Measurements from ENCODE around the gene PEPD. TPM values are rescaled to one million over a fixed set of nuclear protein-coding genes. Genes with fewer than 3 reads are reported as not detected.
"Not testable (repeated sequence)": the region's sequence is repeated elsewhere in the genome, so short reads cannot be mapped to it uniquely, and the experiment has no call there.

The PEPD gene
- total and polyA plus RNA-seq, 7 experiments from 2014 or later: 21.9 to 126 (median 24.6) TPM

- H3K27me3 Mint-ChIP-seq; H3K4me3 ChIP-seq (ENCODE audit: low read length); H3K27me3 ChIP-seq (ENCODE audit: control insufficient read depth in 2 of 2, insufficient read depth in 2 of 2, low read length in 2 of 2); POLR2A ChIA-PET; H3K9me3 Mint-ChIP-seq; H3K4me3 Mint-ChIP-seq; intact Hi-C loops (cut with micrococcal nuclease); H3K27ac Mint-ChIP-seq; H3K4me1 ChIP-seq (ENCODE audit: control insufficient read depth in 2 of 2, insufficient read depth in 2 of 2, low read length in 2 of 2); CTCF ChIA-PET; H3K9me3 ChIP-seq (ENCODE audit: control insufficient read depth in 2 of 3, low read length in 3 of 3); ATAC-seq; H3K27ac ChIP-seq (ENCODE audit: low read depth, low read length); DNase-seq; H3K4me1 Mint-ChIP-seq: not testable (repeated sequence)
- H3K36me3 ChIP-seq (ENCODE audit: control insufficient read depth in 2 of 3, insufficient read depth in 3 of 3, low read length in 3 of 3): peaks cover 0 to 14% (median 0%) of the 10 kb centered on the region in 3 experiments
- peaks cover 0 to 28% (median 7%) of the 10 kb centered on the region in 5 donors for H3K36me3 Mint-ChIP-seq
These were observed 31.0 kb downstream of the PEPD start for GRCh38 chr19:33490596-33490995.

- no peak overlapping the region for H3K4me3 ChIP-seq (ENCODE audit: low read length)
- Mint-ChIP-seq H3K9me3 (peaks cover 0 to 6% (median 0%) of the 10 kb centered on the region in 11 donors), H3K36me3 (peaks cover 0 to 31% (median 11%) of the 10 kb centered on the region in 5 donors), H3K4me3 (no peak overlapping the region), H3K27ac (no peak overlapping the region), H3K4me1 (peaks cover 0 to 2% (median 0%) of the 10 kb centered on the region in 7 donors), H3K27me3 (no peaks in the 10 kb centered on the region)
- H3K9me3 ChIP-seq (ENCODE audit: control insufficient read depth in 2 of 3, low read length in 3 of 3): no peaks in the 10 kb centered on the region
- no peak overlapping the region for H3K27ac ChIP-seq (ENCODE audit: low read depth, low read length)
- no peak for DNase-seq
- H3K27me3 ChIP-seq (ENCODE audit: control insufficient read depth in 2 of 2, insufficient read depth in 2 of 2, low read length in 2 of 2): no peaks in the 10 kb centered on the region
- ChIA-PET POLR2A (no interaction called here), CTCF (no interaction called here)
- H3K4me1 ChIP-seq (ENCODE audit: control insufficient read depth in 2 of 2, insufficient read depth in 2 of 2, low read length in 2 of 2): no peaks in the 10 kb centered on the region
- H3K36me3 ChIP-seq (ENCODE audit: control insufficient read depth in 2 of 3, insufficient read depth in 3 of 3, low read length in 3 of 3): peaks cover 0 to 14% (median 0%) of the 10 kb centered on the region in 3 experiments
- ATAC-seq: no peak
- intact Hi-C loops (cut with micrococcal nuclease): no loop called here
These were observed 31.5 kb downstream of the PEPD start for GRCh38 chr19:33490041-33490451.

- H3K4me1 Mint-ChIP-seq: peaks cover 0 to under 1% (median 0%) of the 10 kb centered on the region in 7 donors
- CTCF ChIA-PET: no interaction called here
- POLR2A ChIA-PET: no interaction called here
- no peak overlapping the region for H3K4me3 Mint-ChIP-seq
- Histone ChIP-seq H3K4me1 (ENCODE audit: control insufficient read depth in 2 of 2, insufficient read depth in 2 of 2, low read length in 2 of 2) (no peaks in the 10 kb centered on the region), H3K27ac (ENCODE audit: low read depth, low read length) (no peak overlapping the region), H3K4me3 (ENCODE audit: low read length) (no peak overlapping the region), H3K36me3 (ENCODE audit: control insufficient read depth in 2 of 3, insufficient read depth in 3 of 3, low read length in 3 of 3) (peaks cover 0 to 14% (median 0%) of the 10 kb centered on the region in 3 experiments), H3K27me3 (ENCODE audit: control insufficient read depth in 2 of 2, insufficient read depth in 2 of 2, low read length in 2 of 2) (no peaks in the 10 kb centered on the region), H3K9me3 (ENCODE audit: control insufficient read depth in 2 of 3, low read length in 3 of 3) (peaks cover 0 to 5% (median 0%) of the 10 kb centered on the region in 3 experiments)
- peaks cover 0 to 15% (median 6%) of the 10 kb centered on the region in 11 donors for H3K9me3 Mint-ChIP-seq
- intact Hi-C loops (cut with micrococcal nuclease): no loop called here
- no peak overlapping the region for H3K27ac Mint-ChIP-seq
- no peak for DNase-seq
- H3K27me3 Mint-ChIP-seq: no peaks in the 10 kb centered on the region
- ATAC-seq: no peak
- peaks cover 0 to 41% (median 21%) of the 10 kb centered on the region in 5 donors for H3K36me3 Mint-ChIP-seq
These were observed 32.8 kb downstream of the PEPD start for GRCh38 chr19:33488826-33489225.

- ChIA-PET POLR2A (no interaction called here), CTCF (no interaction called here)
- Histone ChIP-seq H3K4me3 (ENCODE audit: low read length) (no peak overlapping the region), H3K4me1 (ENCODE audit: control insufficient read depth in 2 of 2, insufficient read depth in 2 of 2, low read length in 2 of 2) (no peaks in the 10 kb centered on the region), H3K36me3 (ENCODE audit: control insufficient read depth in 2 of 3, insufficient read depth in 3 of 3, low read length in 3 of 3) (peaks cover 0 to 14% (median 0%) of the 10 kb centered on the region in 3 experiments), H3K27ac (ENCODE audit: low read depth, low read length) (no peak overlapping the region), H3K27me3 (ENCODE audit: control insufficient read depth in 2 of 2, insufficient read depth in 2 of 2, low read length in 2 of 2) (no peaks in the 10 kb centered on the region), H3K9me3 (ENCODE audit: control insufficient read depth in 2 of 3, low read length in 3 of 3) (peaks cover 0 to 6% (median 0%) of the 10 kb centered on the region in 3 experiments)
- Mint-ChIP-seq H3K9me3 (peaks cover 1 to 20% (median 6%) of the 10 kb centered on the region in 11 donors), H3K4me3 (no peak overlapping the region), H3K27me3 (no peaks in the 10 kb centered on the region), H3K4me1 (no peaks in the 10 kb centered on the region), H3K36me3 (peaks cover 0 to 46% (median 28%) of the 10 kb centered on the region in 5 donors), H3K27ac (peak overlapping the region in 1 of 9 donors; percentile 41)
- DNase-seq (no peak), ATAC-seq (no peak)
- intact Hi-C loops (cut with micrococcal nuclease): no loop called here
These were observed 33.4 kb downstream of the PEPD start for GRCh38 chr19:33487901-33488800.

GRCh38 chr19:33486936-33487811 lies 34.4 kb downstream of the PEPD start:
- ATAC-seq: no peak
- H3K27me3 ChIP-seq (ENCODE audit: control insufficient read depth in 2 of 2, insufficient read depth in 2 of 2, low read length in 2 of 2): no peaks in the 10 kb centered on the region
- H3K9me3 Mint-ChIP-seq: peaks cover 3 to 30% (median 9%) of the 10 kb centered on the region in 11 donors
- H3K27me3 Mint-ChIP-seq: no peaks in the 10 kb centered on the region
- H3K36me3 Mint-ChIP-seq: peaks cover 0 to 53% (median 38%) of the 10 kb centered on the region in 5 donors
- no peaks in the 10 kb centered on the region for H3K4me1 Mint-ChIP-seq
- no peak overlapping the region for H3K4me3 Mint-ChIP-seq
- ChIA-PET POLR2A (no interaction called here), CTCF (no interaction called here)
- no peaks in the 10 kb centered on the region for H3K4me1 ChIP-seq (ENCODE audit: control insufficient read depth in 2 of 2, insufficient read depth in 2 of 2, low read length in 2 of 2)
- peaks cover 0 to 6% (median 0%) of the 10 kb centered on the region in 3 experiments for H3K9me3 ChIP-seq (ENCODE audit: control insufficient read depth in 2 of 3, low read length in 3 of 3)
- intact Hi-C loops (cut with micrococcal nuclease): no loop called here
- H3K36me3 ChIP-seq (ENCODE audit: control insufficient read depth in 2 of 3, insufficient read depth in 3 of 3, low read length in 3 of 3): peaks cover 0 to 14% (median 0%) of the 10 kb centered on the region in 3 experiments
- no peak overlapping the region for H3K4me3 ChIP-seq (ENCODE audit: low read length)
- no peak overlapping the region for H3K27ac Mint-ChIP-seq
- no peak overlapping the region for H3K27ac ChIP-seq (ENCODE audit: low read depth, low read length)
- DNase-seq: no peak

GRCh38 chr19:33486407-33486806 lies 35.2 kb downstream of the PEPD start:
- H3K4me3 Mint-ChIP-seq: no peak overlapping the region
- CTCF ChIA-PET: no interaction called here
- H3K27me3 ChIP-seq (ENCODE audit: control insufficient read depth in 2 of 2, insufficient read depth in 2 of 2, low read length in 2 of 2): no peaks in the 10 kb centered on the region
- no peaks in the 10 kb centered on the region for H3K27me3 Mint-ChIP-seq
- DNase-seq (no peak), ATAC-seq (no peak)
- peaks cover 3 to 33% (median 9%) of the 10 kb centered on the region in 11 donors for H3K9me3 Mint-ChIP-seq
- H3K27ac Mint-ChIP-seq: no peak overlapping the region
- H3K4me1 Mint-ChIP-seq: no peaks in the 10 kb centered on the region
- intact Hi-C loops (cut with micrococcal nuclease): no loop called here
- peaks cover 0 to 14% (median 0%) of the 10 kb centered on the region in 3 experiments for H3K36me3 ChIP-seq (ENCODE audit: control insufficient read depth in 2 of 3, insufficient read depth in 3 of 3, low read length in 3 of 3)
- no peak overlapping the region for H3K4me3 ChIP-seq (ENCODE audit: low read length)
- peaks cover 0 to 56% (median 42%) of the 10 kb centered on the region in 5 donors for H3K36me3 Mint-ChIP-seq
- H3K9me3 ChIP-seq (ENCODE audit: control insufficient read depth in 2 of 3, low read length in 3 of 3): peaks cover 0 to 6% (median 0%) of the 10 kb centered on the region in 3 experiments
- POLR2A ChIA-PET: no interaction called here
- H3K4me1 ChIP-seq (ENCODE audit: control insufficient read depth in 2 of 2, insufficient read depth in 2 of 2, low read length in 2 of 2): no peaks in the 10 kb centered on the region
- H3K27ac ChIP-seq (ENCODE audit: low read depth, low read length): no peak overlapping the region

All from naive thymus-derived CD4-positive, alpha-beta T cell (primary cell).